ENCODE measurements around the gene FAM13A. TPM values are rescaled to one million over a fixed set of nuclear protein-coding genes. Genes with fewer than 3 reads are reported as not detected.

The FAM13A gene
- total and polyA plus RNA-seq, 2 of the 13 experiments (the other 11 are each of a cell fraction or from before 2014, with no cell fraction given) = 1.2 to 36.2 TPM

DNA sequence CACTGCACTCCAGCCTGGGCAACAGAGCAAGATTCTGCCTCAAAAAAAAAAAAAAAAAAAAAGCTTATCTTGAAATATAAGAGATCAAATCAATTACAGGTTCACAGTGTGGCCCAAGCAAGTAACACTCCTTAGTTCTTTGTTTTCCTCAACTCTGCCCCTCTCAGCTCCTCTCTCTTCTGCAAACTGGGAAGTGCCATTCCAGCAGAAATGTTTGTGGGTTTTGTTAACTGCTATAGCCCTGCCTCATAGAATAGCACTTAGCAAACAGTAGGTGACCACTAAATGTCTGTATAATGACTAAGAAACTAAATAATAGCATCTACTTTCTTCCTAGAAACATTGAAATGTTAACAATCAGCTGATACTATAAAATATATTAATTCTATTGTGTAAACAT, 199.4 kb downstream of the FAM13A start:
- no peaks in the 10 kb centered on the region for H3K27me3 ChIP-seq (ENCODE audit: control insufficient read depth in 1 of 2, insufficient read depth in 2 of 2, low read length in 2 of 2)
- no peaks in the 10 kb centered on the region for H3K79me2 ChIP-seq (ENCODE audit: insufficient read depth, low read length)
- no peak overlapping the region for H3K4me2 ChIP-seq (ENCODE audit: low read depth, low read length)
- intact Hi-C loops (cut with micrococcal nuclease; ENCODE audit: unreplicated experiment) = no loop called here
- TF ChIP-seq, protein P1, sequence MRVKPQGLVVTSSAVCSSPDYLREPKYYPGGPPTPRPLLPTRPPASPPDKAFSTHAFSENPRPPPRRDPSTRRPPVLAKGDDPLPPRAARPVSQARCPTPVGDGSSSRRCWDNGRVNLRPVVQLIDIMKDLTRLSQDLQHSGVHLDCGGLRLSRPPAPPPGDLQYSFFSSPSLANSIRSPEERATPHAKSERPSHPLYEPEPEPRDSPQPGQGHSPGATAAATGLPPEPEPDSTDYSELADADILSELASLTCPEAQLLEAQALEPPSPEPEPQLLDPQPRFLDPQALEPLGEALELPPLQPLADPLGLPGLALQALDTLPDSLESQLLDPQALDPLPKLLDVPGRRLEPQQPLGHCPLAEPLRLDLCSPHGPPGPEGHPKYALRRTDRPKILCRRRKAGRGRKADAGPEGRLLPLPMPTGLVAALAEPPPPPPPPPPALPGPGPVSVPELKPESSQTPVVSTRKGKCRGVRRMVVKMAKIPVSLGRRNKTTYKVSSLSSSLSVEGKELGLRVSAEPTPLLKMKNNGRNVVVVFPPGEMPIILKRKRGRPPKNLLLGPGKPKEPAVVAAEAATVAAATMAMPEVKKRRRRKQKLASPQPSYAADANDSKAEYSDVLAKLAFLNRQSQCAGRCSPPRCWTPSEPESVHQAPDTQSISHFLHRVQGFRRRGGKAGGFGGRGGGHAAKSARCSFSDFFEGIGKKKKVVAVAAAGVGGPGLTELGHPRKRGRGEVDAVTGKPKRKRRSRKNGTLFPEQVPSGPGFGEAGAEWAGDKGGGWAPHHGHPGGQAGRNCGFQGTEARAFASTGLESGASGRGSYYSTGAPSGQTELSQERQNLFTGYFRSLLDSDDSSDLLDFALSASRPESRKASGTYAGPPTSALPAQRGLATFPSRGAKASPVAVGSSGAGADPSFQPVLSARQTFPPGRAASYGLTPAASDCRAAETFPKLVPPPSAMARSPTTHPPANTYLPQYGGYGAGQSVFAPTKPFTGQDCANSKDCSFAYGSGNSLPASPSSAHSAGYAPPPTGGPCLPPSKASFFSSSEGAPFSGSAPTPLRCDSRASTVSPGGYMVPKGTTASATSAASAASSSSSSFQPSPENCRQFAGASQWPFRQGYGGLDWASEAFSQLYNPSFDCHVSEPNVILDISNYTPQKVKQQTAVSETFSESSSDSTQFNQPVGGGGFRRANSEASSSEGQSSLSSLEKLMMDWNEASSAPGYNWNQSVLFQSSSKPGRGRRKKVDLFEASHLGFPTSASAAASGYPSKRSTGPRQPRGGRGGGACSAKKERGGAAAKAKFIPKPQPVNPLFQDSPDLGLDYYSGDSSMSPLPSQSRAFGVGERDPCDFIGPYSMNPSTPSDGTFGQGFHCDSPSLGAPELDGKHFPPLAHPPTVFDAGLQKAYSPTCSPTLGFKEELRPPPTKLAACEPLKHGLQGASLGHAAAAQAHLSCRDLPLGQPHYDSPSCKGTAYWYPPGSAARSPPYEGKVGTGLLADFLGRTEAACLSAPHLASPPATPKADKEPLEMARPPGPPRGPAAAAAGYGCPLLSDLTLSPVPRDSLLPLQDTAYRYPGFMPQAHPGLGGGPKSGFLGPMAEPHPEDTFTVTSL (CRISPR knock-in tag; IDR thresholded peaks at IDR 0.05; ENCODE audit: borderline replicate concordance) = no peak
- TF ChIP-seq ESRRA (CRISPR knock-in tag; IDR thresholded peaks at IDR 0.05; ENCODE audit: low read depth) = no peak
- no peak for TF ChIP-seq ATF7 (IDR thresholded peaks at IDR 0.05)
- no peak for TF ChIP-seq ATF7 (CRISPR knock-in tag; IDR thresholded peaks at IDR 0.05)
- no peak for TF ChIP-seq BRD4 (CRISPR knock-in tag; IDR thresholded peaks at IDR 0.05)
- TF ChIP-seq, protein P2, sequence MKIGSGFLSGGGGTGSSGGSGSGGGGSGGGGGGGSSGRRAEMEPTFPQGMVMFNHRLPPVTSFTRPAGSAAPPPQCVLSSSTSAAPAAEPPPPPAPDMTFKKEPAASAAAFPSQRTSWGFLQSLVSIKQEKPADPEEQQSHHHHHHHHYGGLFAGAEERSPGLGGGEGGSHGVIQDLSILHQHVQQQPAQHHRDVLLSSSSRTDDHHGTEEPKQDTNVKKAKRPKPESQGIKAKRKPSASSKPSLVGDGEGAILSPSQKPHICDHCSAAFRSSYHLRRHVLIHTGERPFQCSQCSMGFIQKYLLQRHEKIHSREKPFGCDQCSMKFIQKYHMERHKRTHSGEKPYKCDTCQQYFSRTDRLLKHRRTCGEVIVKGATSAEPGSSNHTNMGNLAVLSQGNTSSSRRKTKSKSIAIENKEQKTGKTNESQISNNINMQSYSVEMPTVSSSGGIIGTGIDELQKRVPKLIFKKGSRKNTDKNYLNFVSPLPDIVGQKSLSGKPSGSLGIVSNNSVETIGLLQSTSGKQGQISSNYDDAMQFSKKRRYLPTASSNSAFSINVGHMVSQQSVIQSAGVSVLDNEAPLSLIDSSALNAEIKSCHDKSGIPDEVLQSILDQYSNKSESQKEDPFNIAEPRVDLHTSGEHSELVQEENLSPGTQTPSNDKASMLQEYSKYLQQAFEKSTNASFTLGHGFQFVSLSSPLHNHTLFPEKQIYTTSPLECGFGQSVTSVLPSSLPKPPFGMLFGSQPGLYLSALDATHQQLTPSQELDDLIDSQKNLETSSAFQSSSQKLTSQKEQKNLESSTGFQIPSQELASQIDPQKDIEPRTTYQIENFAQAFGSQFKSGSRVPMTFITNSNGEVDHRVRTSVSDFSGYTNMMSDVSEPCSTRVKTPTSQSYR (CRISPR knock-in tag; IDR thresholded peaks at IDR 0.05; ENCODE audit: borderline replicate concordance) = no peak
- TF ChIP-seq, protein P3, sequence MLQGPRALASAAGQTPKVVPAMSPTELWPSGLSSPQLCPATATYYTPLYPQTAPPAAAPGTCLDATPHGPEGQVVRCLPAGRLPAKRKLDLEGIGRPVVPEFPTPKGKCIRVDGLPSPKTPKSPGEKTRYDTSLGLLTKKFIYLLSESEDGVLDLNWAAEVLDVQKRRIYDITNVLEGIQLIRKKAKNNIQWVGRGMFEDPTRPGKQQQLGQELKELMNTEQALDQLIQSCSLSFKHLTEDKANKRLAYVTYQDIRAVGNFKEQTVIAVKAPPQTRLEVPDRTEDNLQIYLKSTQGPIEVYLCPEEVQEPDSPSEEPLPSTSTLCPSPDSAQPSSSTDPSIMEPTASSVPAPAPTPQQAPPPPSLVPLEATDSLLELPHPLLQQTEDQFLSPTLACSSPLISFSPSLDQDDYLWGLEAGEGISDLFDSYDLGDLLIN (CRISPR knock-in tag; IDR thresholded peaks at IDR 0.05; ENCODE audit: borderline replicate concordance) = no peak
- H3K9me3 ChIP-seq (ENCODE audit: low read length) = no peaks in the 10 kb centered on the region
- no peaks in the 10 kb centered on the region for H3K4me1 ChIP-seq (ENCODE audit: insufficient read depth, low read length)
- BruUV-seq (replicated peaks) = no TSS peak
- H3K9ac ChIP-seq (ENCODE audit: insufficient read depth, low read depth, low read length) = no peak overlapping the region
- H4K20me1 ChIP-seq (ENCODE audit: insufficient read depth, low read length) = no peaks in the 10 kb centered on the region
- in situ Hi-C loops (cut with HindIII; ENCODE audit: extremely low pct_ligation_motif_present, low pct_unique_long_range_greater_than_20kb) = no loop called here
- H3K36me3 ChIP-seq (replicated peaks in 1 of 2; ENCODE audit: control insufficient read depth in 1 of 2, insufficient read depth in 2 of 2, low read length in 2 of 2) = no peaks in the 10 kb centered on the region
- ChIA-PET POLR2A (no interaction called here), CTCF (ENCODE audit: low intra/inter-chr PET ratio, low total read pairs) (no interaction called here)
- no peak overlapping the region for H2AFZ ChIP-seq (ENCODE audit: low read length)
- ATAC-seq = no peak
- H3K4me3 ChIP-seq (replicated peaks in 1 of 3; ENCODE audit: insufficient read depth in 1 of 3, low read depth in 2 of 3, low read length in 3 of 3) = no peak overlapping the region
- no peak overlapping the region for H3K27ac ChIP-seq (ENCODE audit: extremely low read length, insufficient read depth, low read length)
- FAIRE-seq = no peak
- no peak for DNase-seq (ENCODE audit: low spot score)
